H1 (cell line): ENCODE results near the gene KDM2A.

ENCODE experiments used
- CTCF ChIP-seq, 3 experiments: IDR thresholded peaks; 1 replicate in 2 of 3; 2 replicates in 1 of 3; pipeline versions ENCODE4 v1.5.1 to v1.6.1; 2011; ENCODE audit warnings: low read length in 3 of 3, mild to moderate bottlenecking in 3 of 3, inconsistent platforms in 2 of 3, low read depth in 1 of 3, moderate library complexity in 1 of 3; ENCODE audit not compliant: insufficient read depth in 1 of 3; ENCODE audit errors: control extremely low read depth in 1 of 3
- EZH2 ChIP-seq: fragments of 200-600 bp; sonication (generic); IDR thresholded peaks from 2 replicates; pipeline ENCODE4 v1.7.1; 2012; ENCODE audit warnings: low read depth, mild to moderate bottlenecking, moderate library complexity, low read length, inconsistent platforms; ENCODE audit not compliant: severe bottlenecking
- NANOG ChIP-seq: IDR thresholded peaks from 2 replicates; pipeline ENCODE4 v1.6.1; 2011; ENCODE audit warnings: low read length, low read depth, mild to moderate bottlenecking, inconsistent platforms; ENCODE audit not compliant: insufficient read depth, poor library complexity, severe bottlenecking
- POLR2A ChIP-seq, 2 experiments: IDR thresholded peaks; 1 replicate in 1 of 2; 2 replicates in 1 of 2; pipeline ENCODE4 v1.6.1; 2011; ENCODE audit warnings: low read depth in 2 of 2, low read length in 2 of 2, mild to moderate bottlenecking in 2 of 2; ENCODE audit errors: control extremely low read depth in 1 of 2
- RAD21 ChIP-seq, 2 experiments: IDR thresholded peaks in 1 of 2; conservative IDR thresholded peaks in 1 of 2; 2 replicates each; pipeline ENCODE4 v1.6.1; 2011; ENCODE audit warnings: low read depth in 2 of 2, low read length in 2 of 2, improper control_type of control experiment in 1 of 2, inconsistent platforms in 1 of 2, mild to moderate bottlenecking in 1 of 2, moderate library complexity in 1 of 2
- SIRT6 ChIP-seq: IDR thresholded peaks from one replicate; pipeline ENCODE4 v1.7.1; 2012; ENCODE audit warnings: low read length, inconsistent platforms
- SP1 ChIP-seq: IDR thresholded peaks from 2 replicates; pipeline ENCODE4 v1.6.1; 2011; ENCODE audit warnings: low read depth, low read length
- TAF1 ChIP-seq: IDR thresholded peaks from 2 replicates; pipeline ENCODE4 v1.6.1; 2011; ENCODE audit warnings: mild to moderate bottlenecking, low read depth, low read length
- USF2 ChIP-seq: IDR thresholded peaks from 2 replicates; pipeline ENCODE4 v1.6.1; 2011; ENCODE audit warnings: low read length, improper control_type of control experiment

GRCh38 chr11:67090717-67091116 is 28.3 kb upstream of the KDM2A start:
- TF ChIP-seq CTCF (IDR thresholded peaks at IDR 0.05; ENCODE audit: control extremely low read depth in 1 of 3, insufficient read depth in 1 of 3, low read depth in 1 of 3, low read length in 3 of 3) (no peak), SIRT6 (no peak), USF2 (no peak), RAD21 (IDR thresholded peaks at IDR 0.05 in 1 of 2, conservative IDR thresholded peaks at IDR 0.05 in 1 of 2; ENCODE audit: low read depth in 2 of 2, low read length in 2 of 2) (no peak), EZH2 (no peak), POLR2A (IDR thresholded peaks at IDR 0.05; ENCODE audit: control extremely low read depth in 1 of 2, low read depth in 2 of 2, low read length in 2 of 2) (no peak), SP1 (no peak), NANOG (no peak), TAF1 (no peak)
